Heart left ventricle (tissue), 13 donors: Measurements from ENCODE around the gene LAMA4.

Source experiments
- POLR2A ChIP-seq, 2 donors: fragments of 450-650 bp; IDR thresholded peaks; one replicate each; pipeline ENCODE4 v1.6.1; 2017; ENCODE audit warnings: antibody characterized with exemption in 2 of 2, mild to moderate bottlenecking in 2 of 2, moderate library complexity in 2 of 2
- TF ChIP-seq, protein P1 (sequence below), 12 donors: fragments of 200-600 bp; sonication (generic) in 4 of 12; IDR thresholded peaks; one replicate each; pipeline versions ENCODE4 v1.5.0 to v1.8.0; 2018 to 2022; ENCODE audit warnings: antibody characterized with exemption in 12 of 12, mild to moderate bottlenecking in 5 of 12
- donor health status: ischemic (EF 13 %, LVEDD 7.1; RV severe dilation, severe dysfunction).
- donor health status: DM: no; HTN: yes; CAD: no.
- donor health status: DM: no; HTN: no; CAD: no.
- donor health status: ischemic (EF 25% LVEDD 6.9; RV normal size, moderate dysfunction).
- donor health status: ischemic (EF 25% LVEDD 5.7; RV mildly dilated, moderate dysfunction).
- donor health status: ischemic (EF 35%, LVEDD 5.7; RV mildly dilated, moderate dysfunction).
- donor health status: nonischemic (EF 11% LVEDD 7.7; RV severe dilation, severe dysfunction).
- donor health status: DM: yes; HTN: yes; CAD: no.
- donor health status: PGD.
- donor health status: ischemic (EF 29% LVEDD 5.4; RV normal size, mild dysfunction).
- donor health status: nonischemic (EF 23%, LVEDD 6.1; RV moderate dilation, normal function).

DNA sequence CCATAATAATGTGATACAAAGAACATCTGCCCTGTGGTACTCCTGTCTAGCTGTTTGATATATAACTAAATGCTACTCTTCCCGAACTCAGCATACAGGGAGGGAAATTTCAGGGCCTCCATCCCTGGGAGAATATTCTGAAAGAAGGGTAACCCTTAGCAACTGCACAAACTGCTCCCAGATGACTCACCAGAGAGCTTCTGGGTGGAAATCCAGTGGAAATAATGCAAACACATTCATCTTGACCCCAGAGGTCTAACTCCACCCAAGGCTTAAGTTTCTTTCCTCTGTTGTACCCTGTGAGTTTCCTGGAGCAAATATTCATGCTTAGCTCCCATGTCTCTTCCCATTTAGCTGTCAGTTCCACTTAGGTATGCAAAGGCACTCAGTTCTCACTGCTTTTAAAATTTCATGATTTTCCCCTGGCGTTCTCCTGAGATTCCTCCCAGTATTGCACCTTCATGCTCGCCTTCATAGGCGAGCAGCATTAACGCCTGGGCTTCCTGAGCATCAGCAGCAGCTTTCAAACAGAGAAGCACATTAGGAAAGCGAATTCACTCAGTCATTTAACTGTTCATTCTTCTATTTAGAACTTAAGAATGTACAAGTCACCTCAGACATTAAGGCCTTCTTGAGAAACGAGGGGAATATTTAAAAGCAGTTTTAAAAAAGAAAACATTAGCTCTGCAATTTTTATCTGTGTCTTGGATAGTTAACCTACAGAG lies 43.8 kb upstream of the LAMA4 start:
- TF ChIP-seq POLR2A (IDR thresholded peaks at IDR 0.05) = no peak
- TF ChIP-seq, protein P1, sequence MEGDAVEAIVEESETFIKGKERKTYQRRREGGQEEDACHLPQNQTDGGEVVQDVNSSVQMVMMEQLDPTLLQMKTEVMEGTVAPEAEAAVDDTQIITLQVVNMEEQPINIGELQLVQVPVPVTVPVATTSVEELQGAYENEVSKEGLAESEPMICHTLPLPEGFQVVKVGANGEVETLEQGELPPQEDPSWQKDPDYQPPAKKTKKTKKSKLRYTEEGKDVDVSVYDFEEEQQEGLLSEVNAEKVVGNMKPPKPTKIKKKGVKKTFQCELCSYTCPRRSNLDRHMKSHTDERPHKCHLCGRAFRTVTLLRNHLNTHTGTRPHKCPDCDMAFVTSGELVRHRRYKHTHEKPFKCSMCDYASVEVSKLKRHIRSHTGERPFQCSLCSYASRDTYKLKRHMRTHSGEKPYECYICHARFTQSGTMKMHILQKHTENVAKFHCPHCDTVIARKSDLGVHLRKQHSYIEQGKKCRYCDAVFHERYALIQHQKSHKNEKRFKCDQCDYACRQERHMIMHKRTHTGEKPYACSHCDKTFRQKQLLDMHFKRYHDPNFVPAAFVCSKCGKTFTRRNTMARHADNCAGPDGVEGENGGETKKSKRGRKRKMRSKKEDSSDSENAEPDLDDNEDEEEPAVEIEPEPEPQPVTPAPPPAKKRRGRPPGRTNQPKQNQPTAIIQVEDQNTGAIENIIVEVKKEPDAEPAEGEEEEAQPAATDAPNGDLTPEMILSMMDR (IDR thresholded peaks at IDR 0.05) = no peak
